ENCODE data around the gene B3GNT8.
A peak's percentile ranks its signal among the peaks of the same experiment; 100 is the strongest.
"Not testable (repeated sequence)": the region's sequence is repeated elsewhere in the genome, so short reads cannot be mapped to it uniquely, and the experiment has no call there.

Gene B3GNT8

DNA sequence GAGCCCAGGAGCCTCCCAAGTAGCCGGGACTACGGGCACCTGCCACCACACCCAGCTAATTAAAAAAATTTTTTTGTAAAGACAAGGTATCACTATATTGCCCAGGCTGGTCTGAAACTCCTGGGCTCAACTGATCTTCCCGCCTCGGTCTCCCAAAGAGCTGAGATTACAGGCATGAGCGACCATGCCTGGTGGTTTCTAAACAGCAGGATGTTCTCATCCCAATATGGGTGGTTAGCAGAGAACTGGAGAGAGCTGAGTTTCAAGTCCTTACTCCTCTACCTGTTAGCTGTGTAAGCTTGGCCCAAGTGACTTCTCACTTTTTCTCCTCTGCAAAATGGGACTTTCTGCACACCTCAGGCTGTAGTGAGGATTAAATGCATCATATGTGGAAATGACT, 42.8 kb downstream of the B3GNT8 start:
- no peak for DNase-seq

DNA sequence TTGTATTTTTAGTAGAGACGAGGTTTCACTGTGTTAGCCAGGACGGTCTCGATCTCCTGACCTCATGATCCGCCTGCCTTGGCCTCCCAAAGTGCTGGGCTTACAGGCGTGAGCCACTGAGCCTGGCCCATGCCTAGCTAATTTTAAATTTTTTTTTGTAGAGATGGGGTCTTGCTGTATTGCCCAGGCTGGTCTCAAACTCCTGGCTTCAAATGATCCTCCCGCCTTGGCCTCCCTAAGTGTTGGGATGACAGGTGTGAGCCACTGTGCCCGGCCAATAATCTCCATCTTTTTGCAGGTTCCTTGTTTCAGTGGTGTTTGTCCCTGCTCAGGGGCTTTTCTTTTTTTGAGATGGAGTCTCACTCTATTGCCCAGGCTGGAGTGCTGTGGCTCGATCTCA, 45.6 kb downstream of the B3GNT8 start:
- DNase-seq, result not testable (repeated sequence)

- DNase-seq, result peak; percentile 60
Measured at GRCh38 chr19:41377977-41378709, 49.0 kb downstream of the B3GNT8 start.

DNA sequence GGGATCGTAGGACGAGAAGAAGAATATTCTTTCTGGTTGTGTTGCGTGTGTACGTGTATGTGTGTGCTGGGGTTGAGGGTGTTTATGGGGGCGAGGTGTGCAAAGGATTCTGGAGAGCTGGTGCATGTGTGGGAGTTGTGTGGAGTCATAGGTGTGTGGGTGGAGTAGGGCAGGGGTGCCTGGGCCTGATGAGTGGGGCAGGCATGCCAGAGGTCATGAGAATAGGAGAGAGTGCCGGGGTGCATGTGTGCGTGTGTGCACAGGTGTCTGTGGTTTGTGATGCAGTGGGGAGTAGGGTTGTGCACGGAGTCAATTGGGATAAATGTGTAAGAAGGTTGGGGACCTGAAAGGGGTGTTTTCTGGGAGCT, 50.2 kb downstream of the B3GNT8 start:
- DNase-seq, result no peak

DNA sequence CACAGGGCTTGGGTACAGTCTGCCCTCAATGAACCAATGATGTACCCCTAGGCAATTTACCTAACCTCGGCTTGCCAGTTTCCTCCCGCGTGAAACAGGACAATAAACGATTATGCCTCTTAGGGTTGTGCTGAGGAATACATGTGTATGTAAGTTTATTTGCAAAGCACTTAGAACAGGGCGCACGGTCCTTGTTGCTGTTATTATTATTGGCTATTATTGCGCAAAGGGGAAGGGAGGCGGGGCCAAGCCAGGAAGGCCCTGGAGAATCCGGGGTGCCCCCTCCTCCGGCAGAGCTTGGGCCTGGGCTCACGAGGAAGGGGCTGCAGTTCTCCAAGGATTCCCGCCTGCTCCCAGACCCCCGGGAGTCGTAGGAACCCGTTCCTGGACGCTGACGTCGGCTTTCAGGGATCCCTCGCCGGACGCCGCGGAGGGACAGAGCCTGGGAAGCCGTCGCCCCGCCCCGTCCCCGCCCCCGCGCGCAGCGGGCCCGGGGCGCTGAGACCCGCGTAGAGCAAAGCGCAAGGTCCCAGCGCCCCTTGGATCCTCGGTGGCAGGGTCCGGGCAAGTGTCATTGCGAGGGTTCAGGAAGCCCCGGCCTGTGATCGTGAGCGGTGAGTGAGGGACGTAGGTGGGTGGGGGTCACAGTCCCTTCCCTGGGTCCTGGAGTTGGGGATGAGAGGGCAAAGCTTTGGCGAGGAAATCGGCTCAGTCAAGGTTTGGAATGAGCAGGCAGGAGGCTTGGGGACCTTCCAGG, 50.8 kb downstream of the B3GNT8 start, which contains the start of gene TMEM91:
TMEM91 (plus strand) TSS at position 293 of the 757 bp plus-strand sequence. CDS start 1,777 bp downstream, outside the sequence.
- peak; percentile 58 for DNase-seq

Measured in hematopoietic multipotent progenitor cell treated with erythropoietin and hydrocortisone succinate and interleukin-3 and kit ligand, for 6 days (in vitro differentiated cells).